ENCODE results near the gene UNC45A. TPM values are rescaled to one million over a fixed set of nuclear protein-coding genes. Genes with fewer than 3 reads are reported as not detected.

UNC45A gene
- total and polyA plus RNA-seq, 2 of the 13 experiments (the other 11 are each of a cell fraction or from before 2014, with no cell fraction given), result 33.8 to 39.7 TPM

- Histone ChIP-seq H3K27ac (ENCODE audit: extremely low read length, insufficient read depth, low read length) (no peak overlapping the region), H3K4me1 (ENCODE audit: insufficient read depth, low read length) (no peaks in the 10 kb centered on the region), H3K36me3 (replicated peaks in 1 of 2; ENCODE audit: control insufficient read depth in 1 of 2, insufficient read depth in 2 of 2, low read length in 2 of 2) (peaks cover 33 to 77% of the 10 kb centered on the region in 2 experiments), H4K20me1 (ENCODE audit: insufficient read depth, low read length) (no peaks in the 10 kb centered on the region), H3K27me3 (ENCODE audit: control insufficient read depth in 1 of 2, insufficient read depth in 2 of 2, low read length in 2 of 2) (no peaks in the 10 kb centered on the region), H3K4me2 (ENCODE audit: low read depth, low read length) (no peak overlapping the region), H3K79me2 (ENCODE audit: insufficient read depth, low read length) (no peaks in the 10 kb centered on the region), H3K4me3 (replicated peaks in 1 of 3; ENCODE audit: insufficient read depth in 1 of 3, low read depth in 2 of 3, low read length in 3 of 3) (no peak overlapping the region), H2AFZ (ENCODE audit: low read length) (no peak overlapping the region), H3K9me3 (ENCODE audit: low read length) (no peaks in the 10 kb centered on the region), H3K9ac (ENCODE audit: insufficient read depth, low read depth, low read length) (no peak overlapping the region)
- no TSS peak for BruUV-seq (replicated peaks)
- POLR2A ChIA-PET, result interaction anchor here (0.6 kb wide), 1 partner anchor 18 kb away, joined by 3 read pairs; no protein-coding TSS in a partner anchor
- DNase-seq (ENCODE audit: low spot score) (no peak), FAIRE-seq (no peak), ATAC-seq (no peak)
- intact Hi-C loops (cut with micrococcal nuclease; ENCODE audit: unreplicated experiment), result no loop called here
- in situ Hi-C loops (cut with HindIII; ENCODE audit: extremely low pct_ligation_motif_present, low pct_unique_long_range_greater_than_20kb), result no loop called here
- WGBS (ENCODE audit: low lambda C conversion rate), result 99% methylated on average over 12 of the region's 12 CpGs
- CTCF ChIA-PET (ENCODE audit: low intra/inter-chr PET ratio, low total read pairs), result no interaction called here
- TF ChIP-seq SIN3A (IDR thresholded peaks at IDR 0.05; ENCODE audit: borderline replicate concordance, low read depth, low read length), result no peak
- TF ChIP-seq ZNF790 (CRISPR knock-in tag; IDR thresholded peaks at IDR 0.05; ENCODE audit: borderline replicate concordance), result no peak
- TF ChIP-seq CENPBD1 (CRISPR knock-in tag; IDR thresholded peaks at IDR 0.05; ENCODE audit: borderline replicate concordance, low read depth), result no peak
- TF ChIP-seq JDP2 (CRISPR knock-in tag; IDR thresholded peaks at IDR 0.05; ENCODE audit: borderline replicate concordance), result no peak
- TF ChIP-seq, protein P1, sequence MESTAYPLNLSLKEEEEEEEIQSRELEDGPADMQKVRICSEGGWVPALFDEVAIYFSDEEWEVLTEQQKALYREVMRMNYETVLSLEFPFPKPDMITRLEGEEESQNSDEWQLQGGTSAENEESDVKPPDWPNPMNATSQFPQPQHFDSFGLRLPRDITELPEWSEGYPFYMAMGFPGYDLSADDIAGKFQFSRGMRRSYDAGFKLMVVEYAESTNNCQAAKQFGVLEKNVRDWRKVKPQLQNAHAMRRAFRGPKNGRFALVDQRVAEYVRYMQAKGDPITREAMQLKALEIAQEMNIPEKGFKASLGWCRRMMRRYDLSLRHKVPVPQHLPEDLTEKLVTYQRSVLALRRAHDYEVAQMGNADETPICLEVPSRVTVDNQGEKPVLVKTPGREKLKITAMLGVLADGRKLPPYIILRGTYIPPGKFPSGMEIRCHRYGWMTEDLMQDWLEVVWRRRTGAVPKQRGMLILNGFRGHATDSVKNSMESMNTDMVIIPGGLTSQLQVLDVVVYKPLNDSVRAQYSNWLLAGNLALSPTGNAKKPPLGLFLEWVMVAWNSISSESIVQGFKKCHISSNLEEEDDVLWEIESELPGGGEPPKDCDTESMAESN (CRISPR knock-in tag; conservative IDR thresholded peaks at IDR 0.05), result no peak
- no peak for TF ChIP-seq ZNF672 (CRISPR knock-in tag; IDR thresholded peaks at IDR 0.05)
- TF ChIP-seq ARHGAP35 (CRISPR knock-in tag; IDR thresholded peaks at IDR 0.05; ENCODE audit: borderline replicate concordance), result no peak
- no peak for TF ChIP-seq MATR3 (CRISPR knock-in tag; IDR thresholded peaks at IDR 0.05)
- TF ChIP-seq TEF (CRISPR knock-in tag; IDR thresholded peaks at IDR 0.05), result no peak
- TF ChIP-seq, protein P2, sequence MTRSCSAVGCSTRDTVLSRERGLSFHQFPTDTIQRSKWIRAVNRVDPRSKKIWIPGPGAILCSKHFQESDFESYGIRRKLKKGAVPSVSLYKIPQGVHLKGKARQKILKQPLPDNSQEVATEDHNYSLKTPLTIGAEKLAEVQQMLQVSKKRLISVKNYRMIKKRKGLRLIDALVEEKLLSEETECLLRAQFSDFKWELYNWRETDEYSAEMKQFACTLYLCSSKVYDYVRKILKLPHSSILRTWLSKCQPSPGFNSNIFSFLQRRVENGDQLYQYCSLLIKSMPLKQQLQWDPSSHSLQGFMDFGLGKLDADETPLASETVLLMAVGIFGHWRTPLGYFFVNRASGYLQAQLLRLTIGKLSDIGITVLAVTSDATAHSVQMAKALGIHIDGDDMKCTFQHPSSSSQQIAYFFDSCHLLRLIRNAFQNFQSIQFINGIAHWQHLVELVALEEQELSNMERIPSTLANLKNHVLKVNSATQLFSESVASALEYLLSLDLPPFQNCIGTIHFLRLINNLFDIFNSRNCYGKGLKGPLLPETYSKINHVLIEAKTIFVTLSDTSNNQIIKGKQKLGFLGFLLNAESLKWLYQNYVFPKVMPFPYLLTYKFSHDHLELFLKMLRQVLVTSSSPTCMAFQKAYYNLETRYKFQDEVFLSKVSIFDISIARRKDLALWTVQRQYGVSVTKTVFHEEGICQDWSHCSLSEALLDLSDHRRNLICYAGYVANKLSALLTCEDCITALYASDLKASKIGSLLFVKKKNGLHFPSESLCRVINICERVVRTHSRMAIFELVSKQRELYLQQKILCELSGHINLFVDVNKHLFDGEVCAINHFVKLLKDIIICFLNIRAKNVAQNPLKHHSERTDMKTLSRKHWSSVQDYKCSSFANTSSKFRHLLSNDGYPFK (CRISPR knock-in tag; IDR thresholded peaks at IDR 0.05; ENCODE audit: borderline replicate concordance), result no peak
- no peak for TF ChIP-seq CSRNP2 (CRISPR knock-in tag; conservative IDR thresholded peaks at IDR 0.05; ENCODE audit: low read depth)
- no peak for TF ChIP-seq HDAC6 (IDR thresholded peaks at IDR 0.05; ENCODE audit: low read depth, low read length)
- no peak for TF ChIP-seq ZNF710 (CRISPR knock-in tag; IDR thresholded peaks at IDR 0.05; ENCODE audit: borderline replicate concordance)
- TF ChIP-seq KMT2A (CRISPR knock-in tag; IDR thresholded peaks at IDR 0.05), result no peak
Observed at GRCh38 chr15:90913398-90913944, 21.6 kb upstream of the UNC45A start.

Data from HepG2 (cell line).